ENCODE data around the gene GSTO1.

DNA sequence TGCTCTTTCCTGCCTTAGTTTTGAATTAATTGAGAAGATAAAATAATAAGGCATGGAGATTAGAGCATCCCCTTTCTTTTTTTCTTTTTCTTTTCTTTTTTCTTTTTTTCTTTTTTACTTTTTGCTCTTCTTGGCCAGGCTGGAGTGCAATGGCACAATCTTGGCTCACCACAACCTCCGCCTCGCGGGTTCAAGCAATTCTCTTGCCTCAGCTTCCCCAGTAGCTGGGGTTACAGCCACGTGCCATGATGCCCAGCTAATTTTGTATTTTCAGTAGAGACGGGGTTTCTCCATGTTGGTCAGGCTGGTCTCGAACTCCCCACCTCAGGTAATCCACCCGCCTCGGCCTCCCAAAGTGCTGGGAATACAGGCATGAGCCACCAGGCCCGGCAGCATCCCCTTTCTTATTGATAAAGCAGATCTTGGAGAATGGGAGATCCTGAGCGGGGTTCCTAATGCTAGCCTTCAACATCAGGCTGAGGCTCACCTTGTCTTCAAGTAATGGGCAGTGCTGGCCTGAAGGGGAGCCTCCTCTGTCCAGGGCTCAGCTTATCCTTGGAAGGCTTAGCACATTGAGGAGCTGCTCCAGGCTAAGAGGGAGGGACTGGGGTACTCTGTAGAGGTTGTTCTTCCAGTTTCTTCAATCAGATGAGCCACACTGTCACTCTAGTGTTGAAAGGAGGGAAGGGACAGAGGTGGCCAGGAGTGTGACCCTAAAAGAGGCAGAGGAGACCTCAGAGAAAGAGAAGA is 42.2 kb downstream of the GSTO1 start:
- TF ChIP-seq, protein P1, sequence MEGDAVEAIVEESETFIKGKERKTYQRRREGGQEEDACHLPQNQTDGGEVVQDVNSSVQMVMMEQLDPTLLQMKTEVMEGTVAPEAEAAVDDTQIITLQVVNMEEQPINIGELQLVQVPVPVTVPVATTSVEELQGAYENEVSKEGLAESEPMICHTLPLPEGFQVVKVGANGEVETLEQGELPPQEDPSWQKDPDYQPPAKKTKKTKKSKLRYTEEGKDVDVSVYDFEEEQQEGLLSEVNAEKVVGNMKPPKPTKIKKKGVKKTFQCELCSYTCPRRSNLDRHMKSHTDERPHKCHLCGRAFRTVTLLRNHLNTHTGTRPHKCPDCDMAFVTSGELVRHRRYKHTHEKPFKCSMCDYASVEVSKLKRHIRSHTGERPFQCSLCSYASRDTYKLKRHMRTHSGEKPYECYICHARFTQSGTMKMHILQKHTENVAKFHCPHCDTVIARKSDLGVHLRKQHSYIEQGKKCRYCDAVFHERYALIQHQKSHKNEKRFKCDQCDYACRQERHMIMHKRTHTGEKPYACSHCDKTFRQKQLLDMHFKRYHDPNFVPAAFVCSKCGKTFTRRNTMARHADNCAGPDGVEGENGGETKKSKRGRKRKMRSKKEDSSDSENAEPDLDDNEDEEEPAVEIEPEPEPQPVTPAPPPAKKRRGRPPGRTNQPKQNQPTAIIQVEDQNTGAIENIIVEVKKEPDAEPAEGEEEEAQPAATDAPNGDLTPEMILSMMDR (optimal IDR thresholded peaks at IDR 0.05 in 1 of 3, IDR thresholded peaks at IDR 0.05 in 1 of 3, conservative IDR thresholded peaks at IDR 0.05 in 1 of 3; ENCODE audit: extremely low read depth in 1 of 3, insufficient read depth in 2 of 3, low read length in 3 of 3): no peak
- TF ChIP-seq EZH2 (IDR thresholded peaks at IDR 0.05; ENCODE audit: low read length): no peak
